GM18868 (cell line): Measurements from ENCODE around the gene MITF.

Experiments
- ATAC-seq: cut with Tn5 transposase; IDR thresholded peaks from one replicate; pipeline ENCODE4 v1.9.1; 2021; ENCODE audit warnings: mild to moderate bottlenecking, moderate library complexity; ENCODE audit not compliant: unreplicated experiment

MITF gene

DNA sequence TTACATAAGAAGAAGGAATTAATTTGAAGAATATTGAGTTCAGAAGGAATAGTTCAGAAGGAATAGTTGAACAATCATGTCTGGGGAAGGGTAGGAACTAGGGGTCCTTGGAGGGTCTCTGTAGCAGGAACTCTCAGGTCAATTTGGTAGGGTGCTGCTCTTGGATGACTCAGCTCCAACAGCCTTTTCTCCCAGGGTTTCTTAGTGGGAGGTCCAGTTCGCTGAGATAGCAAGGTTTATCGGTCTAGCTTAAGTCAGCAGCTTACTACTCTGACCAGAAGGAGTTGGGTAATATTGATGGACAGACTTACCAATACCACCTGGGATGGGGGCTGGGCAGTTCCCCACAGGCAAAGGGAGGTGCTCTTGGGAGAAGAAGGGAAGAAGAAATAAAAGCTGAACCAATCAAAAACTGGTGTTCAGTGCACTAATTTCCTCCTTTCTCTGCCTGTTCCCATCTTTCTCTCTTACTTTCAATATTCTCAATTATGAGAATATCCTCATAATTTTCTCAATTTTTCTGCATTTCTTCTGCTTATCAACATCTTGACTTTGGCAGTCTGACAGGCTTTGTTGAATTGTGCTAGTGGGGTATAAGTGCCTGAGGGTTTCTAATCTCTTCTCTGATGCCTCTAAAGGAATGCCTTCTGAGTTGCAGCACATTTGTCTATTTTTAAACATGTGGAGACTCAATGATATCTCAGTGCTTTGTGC lies 14.4 kb upstream of the MITF start:
- no peak for ATAC-seq

DNA sequence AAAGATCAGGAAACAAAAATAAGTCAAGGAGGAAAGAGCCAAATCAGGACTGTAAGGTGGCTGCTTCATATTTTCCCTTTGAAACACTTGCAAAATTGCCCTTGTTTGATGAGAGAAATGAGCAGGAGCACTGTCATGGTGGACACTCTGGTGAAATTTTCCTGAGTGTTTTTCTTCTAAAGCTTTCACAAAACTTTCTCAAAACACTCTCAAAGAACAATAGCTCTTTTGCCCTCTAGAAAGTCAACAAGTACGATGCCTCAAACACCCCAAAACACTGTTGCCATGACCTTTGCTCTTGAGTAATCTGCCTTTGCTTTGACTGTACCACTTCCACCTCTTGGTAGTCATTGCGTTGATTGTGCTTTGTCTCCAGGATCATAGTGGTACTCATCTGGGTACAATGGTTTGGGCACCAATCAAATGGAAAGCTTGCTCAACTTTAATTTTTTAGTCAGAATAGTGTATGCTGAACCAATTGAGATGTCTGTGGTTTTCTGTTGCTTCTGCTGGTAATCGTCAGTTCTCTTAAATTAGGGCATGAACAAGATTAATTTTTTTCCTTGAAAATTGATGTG lies 13.2 kb upstream of the MITF start:
- no peak for ATAC-seq

DNA sequence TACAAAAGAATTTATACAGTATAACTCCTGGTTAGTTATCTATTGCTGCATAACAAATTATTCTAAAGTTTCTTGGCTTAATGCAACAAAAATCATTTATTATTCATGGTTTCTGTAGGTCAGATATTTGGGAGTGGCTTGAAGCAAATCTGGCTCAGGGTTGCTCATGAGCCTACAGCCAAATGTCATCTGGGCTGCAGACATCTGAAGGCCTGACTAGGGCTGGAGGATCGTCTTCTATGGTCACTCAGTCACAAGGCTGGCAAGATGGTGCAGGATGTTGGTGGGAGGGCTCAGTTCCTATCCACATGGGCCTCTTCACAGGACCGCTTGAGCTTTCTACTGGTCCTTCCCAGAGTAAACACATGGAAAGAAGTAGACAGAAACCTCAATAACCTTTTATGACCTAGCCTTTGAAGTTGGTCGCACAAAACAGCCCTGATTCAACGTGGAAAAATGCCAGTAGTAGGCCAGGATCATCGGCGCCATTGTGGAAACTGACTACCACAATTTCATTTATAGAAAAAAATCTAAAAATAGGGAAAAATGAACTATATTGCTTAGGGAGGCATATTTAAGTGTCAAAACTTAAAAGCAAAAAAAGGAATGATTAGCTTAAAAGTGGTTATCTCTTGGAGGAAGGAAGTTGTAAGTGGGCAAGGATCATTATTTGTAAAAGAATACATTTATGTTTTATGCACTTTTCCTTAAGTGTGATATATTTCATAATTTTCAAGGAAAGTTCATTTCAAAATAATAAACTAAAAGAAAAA lies 9.9 kb upstream of the MITF start:
- ATAC-seq: no peak

DNA sequence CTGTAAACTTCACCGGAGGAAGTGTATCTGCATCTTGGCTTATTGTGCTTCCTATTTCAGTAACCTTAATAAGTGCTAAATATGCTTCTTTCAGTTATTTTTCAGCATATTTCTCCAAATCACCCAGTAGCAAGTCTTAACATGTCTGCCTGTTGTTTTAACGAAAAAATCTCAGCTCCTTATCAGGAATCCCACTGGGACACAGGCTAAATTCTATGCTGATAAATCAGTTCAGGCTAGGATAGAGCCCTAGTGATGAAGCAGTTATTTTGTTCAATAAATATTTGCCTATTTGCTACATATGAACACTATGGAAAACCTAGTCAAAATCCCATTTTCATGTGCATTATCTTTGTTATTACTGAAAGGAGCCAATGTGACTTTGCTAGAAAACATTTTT lies 8.2 kb upstream of the MITF start:
- no peak for ATAC-seq

DNA sequence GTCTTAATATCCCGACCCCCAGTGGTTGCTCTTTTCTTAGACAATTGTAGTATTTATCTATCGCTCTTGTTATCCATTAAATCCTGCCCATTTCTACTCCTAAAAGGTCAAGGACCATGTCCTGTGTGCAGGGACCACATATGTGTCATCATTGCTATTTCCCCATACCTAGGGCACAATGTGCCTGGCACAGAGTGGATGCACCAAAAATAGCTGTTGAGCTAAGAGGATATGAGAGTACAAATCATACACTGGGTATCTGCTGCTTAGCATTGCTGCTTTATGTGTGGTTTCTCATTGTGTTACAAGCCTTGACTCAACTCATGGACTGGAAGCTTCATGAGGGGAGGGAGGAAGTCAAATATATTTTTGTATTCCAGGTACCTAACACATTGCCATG lies 3.4 kb upstream of the MITF start:
- ATAC-seq: no peak

DNA sequence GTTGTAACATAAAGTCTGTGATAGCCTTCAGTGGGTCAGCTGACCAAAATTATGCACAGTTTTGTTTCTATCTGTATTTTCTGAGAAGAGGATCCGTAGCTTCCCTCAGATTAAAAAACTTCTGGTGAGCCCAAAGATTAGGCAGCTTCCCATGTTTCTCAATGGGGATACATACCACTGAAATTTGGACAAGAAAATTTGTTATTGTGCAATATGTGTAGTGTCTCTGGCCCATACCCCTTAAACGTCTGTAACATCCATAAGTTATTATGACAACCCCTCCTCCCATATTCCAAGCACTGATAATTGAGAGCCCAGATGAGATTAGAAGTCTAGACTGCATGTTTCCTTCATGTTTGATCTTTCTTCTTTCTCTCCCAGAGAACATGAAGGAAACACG lies 1.9 kb upstream of the MITF start:
- no peak for ATAC-seq

DNA sequence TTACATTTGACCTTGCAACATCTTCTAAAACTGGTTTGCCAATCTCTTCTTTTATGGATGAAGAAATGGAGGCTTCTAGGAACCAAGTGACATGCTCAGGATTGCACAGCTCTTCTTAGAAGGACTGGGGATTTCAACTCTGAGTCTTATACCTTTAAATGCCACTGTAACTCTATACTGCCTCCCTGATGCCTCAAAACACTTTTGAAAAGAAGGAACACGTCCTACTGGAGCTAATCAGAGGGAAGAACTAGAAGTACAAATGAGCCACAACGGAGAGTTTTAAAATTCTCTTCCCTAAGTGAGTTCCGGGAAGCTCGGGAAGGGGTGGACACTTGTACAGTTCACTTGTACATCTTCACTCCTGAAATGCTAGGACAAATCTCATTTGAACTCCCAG lies 949 bp upstream of the MITF start:
- ATAC-seq: no peak

DNA sequence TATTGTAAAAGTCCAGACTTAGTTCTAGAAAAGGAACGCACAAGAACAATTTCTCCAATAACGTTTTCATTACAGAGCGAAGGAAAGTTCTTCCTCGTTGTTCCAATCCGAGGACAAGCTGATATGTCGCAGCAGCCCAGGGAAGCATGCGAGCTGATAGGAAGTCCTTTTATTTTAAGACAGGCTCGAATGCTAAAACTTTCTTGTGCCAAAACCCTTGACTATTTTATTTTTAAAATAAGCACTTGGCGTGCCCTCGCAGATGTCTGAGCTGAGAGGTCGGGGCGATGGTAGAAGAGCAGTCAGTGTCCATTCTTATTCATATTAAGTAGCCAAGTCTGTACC lies 433 bp upstream of the MITF start:
- ATAC-seq: no peak

DNA sequence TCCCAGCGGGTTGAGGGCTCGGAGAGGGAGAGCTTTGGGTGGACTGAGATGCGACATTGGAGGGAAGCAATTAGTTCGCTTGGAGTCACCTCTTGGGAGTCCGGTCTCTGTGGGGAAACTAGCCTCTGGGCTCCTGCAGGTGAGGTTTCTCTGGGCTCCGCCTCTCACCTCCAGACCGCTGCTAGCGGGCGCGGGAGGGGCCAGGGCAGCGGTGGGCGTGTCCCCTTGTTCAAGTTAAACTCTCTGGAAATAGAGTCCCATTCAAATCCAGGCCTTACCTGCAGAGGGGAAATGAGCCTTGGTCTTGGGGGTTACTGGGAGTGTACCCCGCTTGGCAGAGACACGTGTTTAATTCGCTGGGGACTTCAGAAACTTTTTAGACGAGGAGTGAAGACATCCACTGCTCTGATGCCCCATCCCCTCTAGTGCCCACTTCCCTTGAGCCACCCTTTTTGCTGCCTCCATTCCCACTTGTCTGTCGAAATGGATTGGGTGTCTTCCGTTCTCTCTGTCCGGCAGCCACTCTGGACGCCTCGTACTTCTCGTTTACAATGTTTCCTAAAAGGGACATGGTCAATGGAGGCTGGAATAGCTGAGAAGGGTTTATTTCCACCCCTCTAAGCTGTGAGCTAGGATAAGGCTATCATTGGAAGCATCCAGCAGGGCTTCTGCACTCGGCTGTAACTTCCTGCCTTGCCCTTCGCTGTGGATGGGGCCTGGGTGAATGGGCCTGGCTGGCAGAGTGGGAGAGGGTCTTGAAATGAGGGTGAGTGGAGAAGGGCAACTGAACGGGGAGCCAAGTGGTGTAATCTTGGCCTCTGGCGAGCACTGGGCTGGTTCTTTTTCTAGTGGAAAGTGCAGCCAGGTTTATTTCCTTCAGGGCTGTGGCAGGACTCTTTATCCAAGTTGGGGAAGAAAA lies 1.1 kb downstream of the MITF start:
- no peak for ATAC-seq

DNA sequence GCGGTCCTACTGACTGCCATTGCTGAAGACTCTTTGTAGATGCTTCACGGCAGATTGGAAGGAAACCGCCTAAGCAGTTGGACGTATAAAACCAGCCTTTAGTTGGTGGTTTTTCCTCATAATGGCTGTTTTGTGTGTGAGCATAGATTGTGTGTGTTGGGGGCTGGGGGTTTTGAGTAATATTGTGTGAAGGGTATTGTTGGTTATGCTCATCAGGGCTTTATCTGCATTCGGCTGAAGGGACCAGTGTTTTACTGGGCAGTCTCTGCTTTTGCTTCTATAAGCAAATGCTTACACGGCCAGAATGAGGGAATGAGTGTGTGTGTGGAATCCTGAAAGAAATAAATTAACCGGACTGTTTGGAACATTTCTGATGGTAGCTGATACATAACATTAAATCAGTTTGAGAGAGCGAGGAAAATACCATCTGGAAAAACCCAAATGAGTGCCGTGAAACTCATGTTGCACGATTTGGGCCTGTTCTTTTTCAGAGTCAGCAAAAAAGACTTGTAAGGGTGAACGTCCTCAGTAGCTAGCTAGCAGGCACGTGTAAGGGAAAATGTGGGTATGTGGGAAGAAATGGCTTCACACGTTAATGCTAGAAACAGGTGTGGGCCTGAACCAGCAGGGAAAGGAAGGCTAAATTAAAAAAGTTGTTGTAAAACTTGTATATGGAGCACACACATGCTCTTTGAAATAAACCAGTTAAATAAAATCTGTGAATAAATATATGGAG lies 1.9 kb downstream of the MITF start:
- ATAC-seq: no peak

DNA sequence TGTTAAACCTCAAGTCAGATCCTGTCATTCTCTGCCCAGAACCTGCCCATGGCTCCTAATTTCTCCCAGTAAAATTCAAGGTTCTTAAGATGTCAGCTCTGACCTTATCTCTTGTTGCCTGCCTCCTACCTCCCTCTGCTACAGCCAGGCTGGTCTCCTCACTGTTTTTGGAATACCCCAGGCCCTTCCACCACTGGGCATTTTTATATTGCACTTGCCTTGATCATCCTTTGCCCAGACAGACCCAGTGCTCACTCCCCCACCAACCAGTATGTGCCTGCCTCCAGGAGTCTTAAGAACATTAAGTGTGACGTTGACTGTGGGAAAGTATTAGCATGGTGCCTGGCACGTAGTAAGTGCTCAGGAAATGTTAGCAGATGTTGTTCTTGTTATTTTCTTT lies 3.1 kb downstream of the MITF start:
- no peak for ATAC-seq

DNA sequence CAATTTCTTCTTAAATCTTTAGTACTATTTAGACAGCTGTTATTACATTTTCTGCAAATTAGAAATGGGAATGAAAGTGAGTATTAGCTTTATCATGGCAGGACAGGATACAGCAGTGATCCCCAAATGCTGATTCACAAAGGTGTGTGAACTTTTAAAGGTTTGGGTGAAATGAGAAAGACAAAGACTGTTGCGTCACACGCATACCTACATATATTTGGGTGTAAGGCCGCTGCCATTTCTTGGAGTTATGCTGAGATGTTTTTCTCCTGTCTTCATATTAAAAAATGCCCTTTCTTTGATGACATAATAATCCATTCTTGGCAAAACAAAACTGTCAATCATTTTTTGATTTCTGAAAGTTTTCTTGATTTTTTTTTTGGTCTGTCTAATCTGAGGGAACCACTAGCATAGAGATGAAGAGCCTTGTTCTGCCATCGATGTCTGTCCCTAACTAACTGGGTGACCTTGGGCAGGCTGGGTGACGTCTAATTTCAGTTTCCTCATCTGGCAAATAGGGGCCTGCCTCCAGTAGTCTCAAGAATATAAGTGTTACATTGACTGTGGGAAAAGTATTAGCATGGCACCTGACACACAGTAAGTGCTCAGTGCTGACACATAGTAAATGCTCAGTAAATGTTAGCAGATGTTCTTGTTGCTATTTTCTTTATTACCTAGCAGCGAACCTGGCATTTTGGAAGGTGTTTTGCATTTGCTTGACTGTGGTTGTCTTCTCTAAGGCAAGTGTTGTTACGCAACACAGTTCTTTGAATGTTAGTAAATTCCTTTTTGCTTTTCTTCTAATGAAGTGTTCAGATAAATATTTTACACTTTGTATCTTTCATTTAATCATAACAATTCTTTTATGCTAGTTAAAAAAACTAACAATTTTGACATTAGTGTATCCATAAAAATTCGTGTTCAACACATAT lies 5.0 kb downstream of the MITF start:
- ATAC-seq: no peak

DNA sequence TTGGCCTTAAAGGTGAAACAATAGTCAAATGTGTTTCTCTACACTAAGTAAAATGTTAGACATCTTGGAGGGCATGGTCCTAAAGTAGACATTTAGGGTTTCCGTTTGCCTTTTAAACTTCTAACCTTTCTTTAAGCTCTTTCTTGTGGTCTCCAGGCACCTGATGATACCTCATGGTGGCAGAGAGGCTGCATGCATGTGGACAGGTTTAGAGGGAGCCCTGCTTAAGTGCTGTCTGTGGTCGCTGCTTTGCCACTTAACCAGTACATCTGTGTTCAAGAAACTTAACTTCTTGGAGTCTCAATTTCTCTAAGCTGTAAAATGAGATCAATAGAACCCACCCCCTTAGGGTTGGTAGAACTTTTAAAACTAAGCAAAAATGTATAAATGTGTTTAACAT lies 6.2 kb downstream of the MITF start:
- ATAC-seq: no peak

DNA sequence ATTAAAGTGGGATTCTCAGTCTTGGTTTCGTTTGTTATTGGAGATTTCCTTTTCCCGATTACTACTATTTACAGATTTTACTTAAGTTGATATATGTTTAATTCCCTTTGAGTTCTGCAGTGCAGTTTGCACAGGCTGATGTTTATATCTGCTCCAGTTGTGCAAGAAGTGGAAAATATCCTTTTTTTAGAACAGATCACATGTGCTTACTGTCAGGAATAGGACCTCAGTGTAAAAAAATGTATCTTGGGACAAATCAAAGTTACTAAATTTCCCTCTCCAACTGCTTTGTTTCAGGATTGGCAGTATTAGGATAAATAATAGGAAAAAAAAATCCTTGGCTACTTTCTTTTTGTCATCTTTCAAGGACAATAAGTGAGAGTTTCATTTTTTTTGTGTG lies 6.9 kb downstream of the MITF start:
- no peak for ATAC-seq

DNA sequence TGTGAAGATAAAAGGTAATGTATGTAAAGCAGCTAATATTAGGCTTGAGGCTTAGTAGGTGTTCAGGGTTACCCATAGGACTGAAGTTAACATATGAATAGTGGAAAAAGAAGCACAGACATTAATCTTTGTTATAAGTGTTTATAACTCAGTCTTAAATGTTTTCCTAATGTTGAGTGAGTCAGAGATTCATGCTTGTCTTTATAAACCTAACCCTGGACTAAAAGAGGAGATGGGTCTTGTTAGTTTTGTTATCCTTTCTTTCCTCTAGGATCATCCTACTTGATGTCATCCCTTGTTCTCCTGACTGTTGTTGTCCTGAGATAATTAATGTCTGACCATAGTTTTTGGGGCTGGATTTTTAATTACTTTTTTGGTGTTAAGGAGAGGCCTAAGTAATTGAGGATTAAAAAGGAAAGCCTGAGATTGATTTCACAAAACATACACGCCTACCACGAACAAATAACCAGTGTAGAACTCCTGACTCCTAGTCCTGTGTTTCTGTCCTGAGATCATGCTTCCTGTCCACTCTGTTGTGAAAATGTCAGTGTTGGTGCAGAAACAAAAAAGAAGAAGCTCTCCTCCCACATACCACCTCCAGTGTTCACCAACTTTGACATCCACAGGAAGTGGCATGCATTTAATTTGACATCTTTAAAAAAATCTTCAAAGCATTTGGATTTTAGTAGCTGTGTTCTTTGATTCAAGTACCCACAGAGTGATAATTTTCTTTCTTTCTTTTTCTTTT lies 8.4 kb downstream of the MITF start:
- ATAC-seq: no peak

DNA sequence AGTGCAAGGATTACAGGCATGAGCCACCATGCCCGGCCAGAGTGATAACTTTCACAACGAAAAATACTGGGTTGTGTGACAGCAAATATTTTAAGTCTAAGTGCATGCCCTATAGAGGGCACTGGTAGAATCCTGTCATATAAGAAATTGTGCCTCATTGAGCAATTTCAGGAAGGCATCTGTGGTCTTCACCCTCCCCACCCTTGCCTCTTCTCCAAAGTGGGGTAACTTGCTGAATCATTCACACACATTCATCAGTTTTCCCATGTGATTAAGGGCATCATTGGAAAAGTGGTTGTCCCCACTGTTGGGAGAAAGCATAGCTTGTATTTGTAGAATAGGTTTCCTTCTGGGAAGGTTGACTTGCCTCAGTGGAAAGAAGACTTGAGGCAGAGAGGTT lies 9.2 kb downstream of the MITF start:
- no peak for ATAC-seq

DNA sequence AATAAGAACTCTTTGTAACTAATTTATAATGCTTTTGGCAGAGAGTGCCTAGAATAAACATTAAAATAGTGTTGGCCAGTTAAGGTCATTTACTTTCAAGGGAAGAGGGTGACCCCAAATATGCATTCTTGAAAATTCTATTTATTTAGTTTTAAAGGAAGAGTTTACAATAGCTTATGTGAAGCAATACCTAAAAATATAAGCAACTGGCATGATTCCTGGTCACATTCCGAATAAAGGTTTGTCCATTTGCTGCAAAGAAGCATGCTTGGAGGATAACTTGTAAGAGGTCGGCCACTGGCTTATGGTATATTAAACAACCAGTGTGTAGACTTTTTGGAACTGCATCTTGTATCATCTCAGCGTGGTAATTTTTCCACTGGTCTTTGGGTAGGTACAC lies 10.2 kb downstream of the MITF start:
- no peak for ATAC-seq

DNA sequence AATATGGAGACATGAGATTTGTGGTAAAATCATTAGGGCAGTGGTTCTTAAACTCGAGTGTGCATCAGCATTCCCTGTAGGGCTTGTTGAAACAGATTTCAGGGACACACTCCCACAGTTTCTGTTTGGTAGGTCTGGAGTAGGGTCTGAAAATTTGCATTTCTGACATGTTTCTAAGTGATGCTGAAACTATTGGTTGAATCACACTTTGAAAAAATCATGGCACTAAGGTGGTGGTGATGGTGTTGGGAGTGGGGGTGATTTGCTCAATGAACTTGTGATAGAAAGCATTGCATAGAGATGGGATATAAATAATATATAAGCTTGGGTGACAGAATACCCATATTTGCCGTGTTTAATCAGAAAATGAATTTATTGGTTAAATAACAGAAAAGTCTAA lies 11.3 kb downstream of the MITF start:
- ATAC-seq: no peak

DNA sequence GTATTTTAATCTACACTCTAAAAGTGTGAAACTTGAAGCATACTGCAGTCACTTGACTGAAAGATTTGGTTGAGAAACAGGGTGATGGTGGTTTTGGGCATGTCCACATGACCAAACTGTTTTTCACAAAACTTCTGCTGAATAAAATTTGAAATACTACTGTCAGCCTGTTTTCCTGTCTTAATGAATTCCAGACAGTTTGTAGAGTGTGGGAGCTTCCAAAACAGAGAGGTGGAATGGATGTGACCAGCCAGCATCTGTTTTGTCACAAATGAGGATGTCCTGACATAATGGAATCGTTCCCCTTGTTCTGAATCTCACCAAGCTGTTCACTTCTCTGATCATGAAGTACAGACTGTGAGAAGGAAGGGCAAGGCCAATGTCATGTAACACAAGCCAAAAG lies 11.8 kb downstream of the MITF start:
- no peak for ATAC-seq
